HepG2 (cell line): ENCODE measurements around the gene TGM1. TPM values are rescaled to one million over a fixed set of nuclear protein-coding genes. Genes with fewer than 3 reads are reported as not detected.
A peak's percentile ranks its signal among the peaks of the same experiment; 100 is the strongest.

Source experiments
- ASH2L ChIP-seq: fragments of 300-600, 200-600 bp; sonication (generic); IDR thresholded peaks from 2 replicates; pipeline ENCODE4 v1.7.0; 2017; ENCODE audit warnings: low read depth, mild to moderate bottlenecking, moderate library complexity, mixed read lengths, low read length; ENCODE audit not compliant: insufficient read length
- ATF1 ChIP-seq: IDR thresholded peaks from 2 replicates; pipeline ENCODE4 v1.6.1; 2016; ENCODE audit warnings: mild to moderate bottlenecking, control low read depth
- ATF2 ChIP-seq: sonication (generic); formaldehyde crosslinking; IDR thresholded peaks from 2 replicates; pipeline ENCODE4 v1.4.0; 2020; ENCODE audit warnings: missing genetic modification reagents
- BCL6 ChIP-seq: IDR thresholded peaks from 2 replicates; pipeline ENCODE4 v1.6.1; 2016; ENCODE audit warnings: missing genetic modification reagents, missing compliant biosample characterization
- CREB1 ChIP-seq, 2 experiments: fragments of 450-650 bp in 1 of 2; IDR thresholded peaks; 2 replicates each; pipeline ENCODE4 v1.6.1; 2016 to 2017; ENCODE audit warnings: control low read depth in 1 of 2, mild to moderate bottlenecking in 1 of 2, missing compliant biosample characterization in 1 of 2, missing genetic modification characterization in 1 of 2
- DMAP1 ChIP-seq: IDR thresholded peaks from 2 replicates; pipeline ENCODE4 v1.6.1; 2016
- GATAD2A ChIP-seq: IDR thresholded peaks from 2 replicates; pipeline ENCODE4 v1.6.1; 2016
- GFI1 ChIP-seq: sonication (generic); formaldehyde crosslinking; IDR thresholded peaks from 2 replicates; pipeline ENCODE4 v1.5.0; 2020; ENCODE audit warnings: missing genetic modification reagents, mild to moderate bottlenecking, borderline replicate concordance
- HOXA9 ChIP-seq: sonication (generic); formaldehyde crosslinking; IDR thresholded peaks from 2 replicates; pipeline ENCODE4 v1.8.1; 2022; ENCODE audit warnings: missing genetic modification reagents, mild to moderate bottlenecking, moderate library complexity, borderline replicate concordance
- NFE2L2 ChIP-seq: fragments of 150-350 bp; IDR thresholded peaks from 2 replicates; pipeline ENCODE4 v1.6.1; 2014; ENCODE audit warnings: low read length
- NR1H2 ChIP-seq: sonication (generic); formaldehyde crosslinking; IDR thresholded peaks from 2 replicates; pipeline ENCODE4 v1.8.1; 2022; ENCODE audit warnings: low read depth, missing genetic modification reagents, borderline replicate concordance
- PRMT3 ChIP-seq: sonication (generic); formaldehyde crosslinking; IDR thresholded peaks from 2 replicates; pipeline ENCODE4 v1.8.1; 2022; ENCODE audit warnings: low read depth, mild to moderate bottlenecking, moderate library complexity, missing genetic modification reagents, borderline replicate concordance
- SIX1 ChIP-seq: sonication (generic); formaldehyde crosslinking; IDR thresholded peaks from 2 replicates; pipeline ENCODE4 v1.4.0; 2020; ENCODE audit warnings: missing genetic modification reagents, borderline replicate concordance
- SP2 ChIP-seq: sonication (generic); formaldehyde crosslinking; IDR thresholded peaks from 2 replicates; pipeline ENCODE4 v1.5.1; 2020; ENCODE audit warnings: mild to moderate bottlenecking, missing genetic modification reagents
- SSRP1 ChIP-seq: IDR thresholded peaks from 2 replicates; pipeline ENCODE4 v1.6.1; 2016; ENCODE audit warnings: control low read depth
- TP53 ChIP-seq: sonication (generic); formaldehyde crosslinking; conservative IDR thresholded peaks from 2 replicates; pipeline ENCODE4 v1.4.0; 2020; ENCODE audit warnings: missing genetic modification reagents
- WIZ ChIP-seq: sonication (generic); formaldehyde crosslinking; IDR thresholded peaks from 2 replicates; pipeline ENCODE4 v1.5.1; 2020; ENCODE audit warnings: mild to moderate bottlenecking, missing genetic modification reagents
- ZFP62 ChIP-seq: sonication (generic); formaldehyde crosslinking; IDR thresholded peaks from 2 replicates; pipeline ENCODE4 v1.4.0; 2020; ENCODE audit warnings: missing genetic modification reagents
- ZNF18 ChIP-seq: sonication (generic); formaldehyde crosslinking; IDR thresholded peaks from 2 replicates; pipeline ENCODE4 v1.8.0; 2022; ENCODE audit warnings: mild to moderate bottlenecking, missing genetic modification reagents; ENCODE audit not compliant: insufficient replicate concordance
- ZNF33A ChIP-seq: sonication (generic); formaldehyde crosslinking; IDR thresholded peaks from 2 replicates; pipeline ENCODE4 v1.5.1; 2020; ENCODE audit warnings: missing genetic modification reagents, mild to moderate bottlenecking, moderate library complexity, borderline replicate concordance
- ZNF577 ChIP-seq: sonication (generic); formaldehyde crosslinking; IDR thresholded peaks from 2 replicates; pipeline ENCODE4 v1.4.0; 2020; ENCODE audit warnings: mild to moderate bottlenecking, low read depth, missing genetic modification reagents, borderline replicate concordance
- ZNF605 ChIP-seq: sonication (generic); formaldehyde crosslinking; IDR thresholded peaks from 2 replicates; pipeline ENCODE4 v1.8.0; 2022; ENCODE audit warnings: mild to moderate bottlenecking, missing genetic modification reagents
- ZNF674 ChIP-seq: sonication (generic); formaldehyde crosslinking; IDR thresholded peaks from 2 replicates; pipeline ENCODE4 v1.5.0; 2020; ENCODE audit warnings: low read depth, mild to moderate bottlenecking, missing genetic modification reagents
- ZNF713 ChIP-seq: sonication (generic); formaldehyde crosslinking; IDR thresholded peaks from 2 replicates; pipeline ENCODE4 v1.4.0; 2020; ENCODE audit warnings: mild to moderate bottlenecking, missing genetic modification reagents
- ZNF75D ChIP-seq: sonication (generic); formaldehyde crosslinking; IDR thresholded peaks from 2 replicates; pipeline ENCODE4 v1.8.1; 2023; ENCODE audit warnings: missing genetic modification reagents, mild to moderate bottlenecking, borderline replicate concordance
- ZSCAN9 ChIP-seq: IDR thresholded peaks from 2 replicates; pipeline ENCODE4 v1.6.1; 2016; ENCODE audit warnings: borderline replicate concordance
- ZUFSP ChIP-seq: sonication (generic); formaldehyde crosslinking; IDR thresholded peaks from 2 replicates; pipeline ENCODE4 v1.9.0; 2021; ENCODE audit warnings: missing genetic modification reagents, mild to moderate bottlenecking, borderline replicate concordance
- polyA plus RNA-seq, 8 experiments: library from polyadenylated mRNA; depleted of rRNA in 3 of 8; stranded (reverse) in 7 of 8; unstranded in 1 of 8; fragments of >200 nt; fragmentation: Illumina TruSeq in 4 of 8; extraction: Trizol in 4 of 8; gene quantifications; 2 replicates each; pipeline versions ENCODE4 v1.2.1 to v1.2.3, GENCODE V29; 2011 to 2016; ENCODE audit warnings: low read depth in 4 of 8, missing spikeins in 1 of 8, mixed read lengths in 1 of 8; ENCODE audit not compliant: insufficient read depth in 1 of 8
- total RNA-seq, 5 experiments: library from RNA; depleted of rRNA; stranded (reverse); fragments of >200 nt; fragmentation: Illumina TruSeq; extraction: Trizol; gene quantifications; 2 replicates each; pipeline ENCODE4 v1.2.3, GENCODE V29; 2016; ENCODE audit warnings: low read depth in 1 of 5

The TGM1 gene
- total and polyA plus RNA-seq, 2 of the 13 experiments (the other 11 are each of a cell fraction or from before 2014, with no cell fraction given): 3.2 to 10.6 TPM

- TF ChIP-seq ZUFSP (CRISPR knock-in tag) (no peak), ZSCAN9 (CRISPR knock-in tag) (peak; percentile 99), ATF1 (CRISPR knock-in tag) (no peak), CREB1 (IDR thresholded peaks at IDR 0.05) (peak; percentile 71; the same call in 1 of the 2 replicates), CREB1 (CRISPR knock-in tag; IDR thresholded peaks at IDR 0.05) (no peak), GFI1 (CRISPR knock-in tag) (peak; percentile 82; the same call in 1 of the 2 replicates), GATAD2A (peak; percentile 91), ZNF713 (peak; percentile 99; the same call in 1 of the 2 replicates), ZFP62 (peak; percentile 96; the same call in 1 of the 2 replicates), PRMT3 (CRISPR knock-in tag) (peak; percentile 82; the same call in 1 of the 2 replicates), SSRP1 (peak; percentile 57), TP53 (CRISPR knock-in tag) (peak; percentile 95), WIZ (CRISPR knock-in tag) (peak; percentile 97), ZNF577 (CRISPR knock-in tag) (peak; percentile 96; the same call in 1 of the 2 replicates), SP2 (peak; percentile 76), NFE2L2 (no peak), HOXA9 (CRISPR knock-in tag) (peak; percentile 99), ZNF75D (CRISPR knock-in tag) (peak; percentile 87; the same call in 1 of the 2 replicates), SIX1 (CRISPR knock-in tag) (peak; percentile 52), DMAP1 (CRISPR knock-in tag) (peak; percentile 99), ZNF33A (CRISPR knock-in tag) (no peak), ZNF674 (CRISPR knock-in tag) (peak; percentile 99), ZNF18 (CRISPR knock-in tag) (peak; percentile 97), ATF2 (peak; percentile 97), ASH2L (peak; percentile 99), ZNF605 (peak; percentile 99), BCL6 (CRISPR knock-in tag) (peak; percentile 86), NR1H2 (CRISPR knock-in tag) (peak; percentile 98; the same call in 1 of the 2 replicates)
Observed at GRCh38 chr14:24271134-24271833, 8.3 kb upstream of the TGM1 start, which contains the start of gene RABGGTA (continued).
